ENCODE data around the gene PTPRG. TPM values are rescaled to one million over a fixed set of nuclear protein-coding genes. Genes with fewer than 3 reads are reported as not detected.

Gene PTPRG
- total and polyA plus RNA-seq, 2 of the 13 experiments (the other 11 are each of a cell fraction or from before 2014, with no cell fraction given): 8.0 to 25.3 TPM

DNA sequence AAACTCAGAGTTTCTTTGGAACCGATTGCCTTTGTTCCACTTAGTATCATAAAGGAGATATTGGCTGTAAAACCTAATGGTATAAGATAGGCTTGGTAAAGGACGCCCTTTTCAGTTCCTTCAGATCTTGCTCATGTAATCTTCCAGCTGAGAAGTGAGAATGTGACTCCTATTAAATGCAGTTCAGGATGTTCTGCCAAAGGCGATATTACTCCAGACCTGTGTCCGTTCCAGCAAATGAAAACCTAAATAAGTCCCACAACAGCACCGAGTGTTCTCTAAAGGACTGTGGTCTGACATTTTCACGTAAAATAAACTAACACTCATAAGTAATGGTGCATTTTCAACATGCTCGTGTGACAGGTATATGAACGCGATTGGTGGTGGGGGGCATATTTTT is 535.8 kb downstream of the PTPRG start (continued):
- TF ChIP-seq KDM3A (CRISPR knock-in tag; IDR thresholded peaks at IDR 0.05; ENCODE audit: low read depth): no peak
- no peak for TF ChIP-seq ZNF773 (CRISPR knock-in tag; IDR thresholded peaks at IDR 0.05; ENCODE audit: borderline replicate concordance)

DNA sequence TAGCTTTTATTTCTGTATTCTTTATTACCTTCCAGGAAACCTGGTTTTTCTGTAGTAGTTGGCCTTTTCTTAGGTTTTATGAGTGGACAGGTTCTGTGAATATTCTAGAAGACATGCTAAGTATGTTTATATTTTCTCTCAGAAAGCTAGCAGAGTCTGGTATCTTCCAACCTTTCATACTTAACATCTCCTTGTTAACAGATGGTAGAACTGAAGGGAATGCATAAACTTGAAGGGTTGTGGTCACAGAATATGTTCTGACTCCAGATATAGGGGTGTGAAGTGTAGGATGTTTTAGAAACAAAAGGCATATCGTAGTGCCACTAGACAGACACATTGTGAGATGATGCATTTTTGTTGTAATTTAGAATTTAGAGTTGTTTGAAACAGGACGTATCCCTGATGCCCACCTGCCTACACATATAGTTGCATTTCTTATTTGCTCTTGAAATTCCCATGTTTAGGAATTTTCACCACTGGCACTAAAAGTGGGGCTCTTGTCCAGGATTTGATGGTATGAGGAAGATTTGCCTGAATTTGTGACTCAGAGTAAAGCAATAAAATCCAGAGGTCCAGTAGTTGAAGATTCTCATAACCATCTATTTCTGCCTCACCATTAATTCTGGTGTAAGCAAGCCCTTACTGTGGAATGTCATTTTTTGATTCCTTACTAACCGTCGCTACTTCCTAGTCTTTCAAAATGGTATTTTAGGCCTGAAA is 537.4 kb downstream of the PTPRG start:
- BruUV-seq (replicated peaks): no TSS peak
- TF ChIP-seq HNRNPL (IDR thresholded peaks at IDR 0.05; ENCODE audit: low read depth, low read length) (no peak), WIZ (CRISPR knock-in tag; IDR thresholded peaks at IDR 0.05) (no peak), ZNF775 (CRISPR knock-in tag; IDR thresholded peaks at IDR 0.05; ENCODE audit: borderline replicate concordance) (no peak), ZNF260 (CRISPR knock-in tag; IDR thresholded peaks at IDR 0.05; ENCODE audit: borderline replicate concordance, low read depth) (no peak), PPARG (CRISPR knock-in tag; conservative IDR thresholded peaks at IDR 0.05) (no peak), MLLT10 (CRISPR knock-in tag; IDR thresholded peaks at IDR 0.05) (no peak), ETV6 (CRISPR knock-in tag; conservative IDR thresholded peaks at IDR 0.05) (no peak), ZNF839 (CRISPR knock-in tag; IDR thresholded peaks at IDR 0.05; ENCODE audit: borderline replicate concordance) (no peak), RFX1 (IDR thresholded peaks at IDR 0.05) (no peak), AGO2 (optimal IDR thresholded peaks at IDR 0.05; ENCODE audit: low read depth, low read length) (no peak), ZSCAN12 (CRISPR knock-in tag; IDR thresholded peaks at IDR 0.05) (no peak), SMAD3 (CRISPR knock-in tag; IDR thresholded peaks at IDR 0.05) (no peak), NFATC3 (CRISPR knock-in tag; IDR thresholded peaks at IDR 0.05) (no peak)
- TF ChIP-seq, protein P1, sequence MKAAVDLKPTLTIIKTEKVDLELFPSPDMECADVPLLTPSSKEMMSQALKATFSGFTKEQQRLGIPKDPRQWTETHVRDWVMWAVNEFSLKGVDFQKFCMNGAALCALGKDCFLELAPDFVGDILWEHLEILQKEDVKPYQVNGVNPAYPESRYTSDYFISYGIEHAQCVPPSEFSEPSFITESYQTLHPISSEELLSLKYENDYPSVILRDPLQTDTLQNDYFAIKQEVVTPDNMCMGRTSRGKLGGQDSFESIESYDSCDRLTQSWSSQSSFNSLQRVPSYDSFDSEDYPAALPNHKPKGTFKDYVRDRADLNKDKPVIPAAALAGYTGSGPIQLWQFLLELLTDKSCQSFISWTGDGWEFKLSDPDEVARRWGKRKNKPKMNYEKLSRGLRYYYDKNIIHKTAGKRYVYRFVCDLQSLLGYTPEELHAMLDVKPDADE (CRISPR knock-in tag; IDR thresholded peaks at IDR 0.05): no peak
- TF ChIP-seq, protein P2, sequence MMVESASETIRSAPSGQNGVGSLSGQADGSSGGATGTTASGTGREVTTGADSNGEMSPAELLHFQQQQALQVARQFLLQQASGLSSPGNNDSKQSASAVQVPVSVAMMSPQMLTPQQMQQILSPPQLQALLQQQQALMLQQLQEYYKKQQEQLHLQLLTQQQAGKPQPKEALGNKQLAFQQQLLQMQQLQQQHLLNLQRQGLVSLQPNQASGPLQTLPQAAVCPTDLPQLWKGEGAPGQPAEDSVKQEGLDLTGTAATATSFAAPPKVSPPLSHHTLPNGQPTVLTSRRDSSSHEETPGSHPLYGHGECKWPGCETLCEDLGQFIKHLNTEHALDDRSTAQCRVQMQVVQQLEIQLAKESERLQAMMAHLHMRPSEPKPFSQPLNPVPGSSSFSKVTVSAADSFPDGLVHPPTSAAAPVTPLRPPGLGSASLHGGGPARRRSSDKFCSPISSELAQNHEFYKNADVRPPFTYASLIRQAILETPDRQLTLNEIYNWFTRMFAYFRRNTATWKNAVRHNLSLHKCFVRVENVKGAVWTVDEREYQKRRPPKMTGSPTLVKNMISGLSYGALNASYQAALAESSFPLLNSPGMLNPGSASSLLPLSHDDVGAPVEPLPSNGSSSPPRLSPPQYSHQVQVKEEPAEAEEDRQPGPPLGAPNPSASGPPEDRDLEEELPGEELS (CRISPR knock-in tag; IDR thresholded peaks at IDR 0.05): no peak
- TF ChIP-seq, protein P3, sequence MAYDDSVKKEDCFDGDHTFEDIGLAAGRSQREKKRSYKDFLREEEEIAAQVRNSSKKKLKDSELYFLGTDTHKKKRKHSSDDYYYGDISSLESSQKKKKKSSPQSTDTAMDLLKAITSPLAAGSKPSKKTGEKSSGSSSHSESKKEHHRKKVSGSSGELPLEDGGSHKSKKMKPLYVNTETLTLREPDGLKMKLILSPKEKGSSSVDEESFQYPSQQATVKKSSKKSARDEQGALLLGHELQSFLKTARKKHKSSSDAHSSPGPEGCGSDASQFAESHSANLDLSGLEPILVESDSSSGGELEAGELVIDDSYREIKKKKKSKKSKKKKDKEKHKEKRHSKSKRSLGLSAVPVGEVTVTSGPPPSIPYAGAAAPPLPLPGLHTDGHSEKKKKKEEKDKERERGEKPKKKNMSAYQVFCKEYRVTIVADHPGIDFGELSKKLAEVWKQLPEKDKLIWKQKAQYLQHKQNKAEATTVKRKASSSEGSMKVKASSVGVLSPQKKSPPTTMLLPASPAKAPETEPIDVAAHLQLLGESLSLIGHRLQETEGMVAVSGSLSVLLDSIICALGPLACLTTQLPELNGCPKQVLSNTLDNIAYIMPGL (CRISPR knock-in tag; IDR thresholded peaks at IDR 0.05; ENCODE audit: borderline replicate concordance in 1 of 2, low read depth in 1 of 2): no peak
- no peak overlapping the region for H3K27ac ChIP-seq (ENCODE audit: extremely low read length, insufficient read depth, low read length)
- ChIA-PET POLR2A (no interaction called here), CTCF (ENCODE audit: low intra/inter-chr PET ratio, low total read pairs) (no interaction called here)
- H3K4me1 ChIP-seq (ENCODE audit: insufficient read depth, low read length): no peaks in the 10 kb centered on the region
- no peak overlapping the region for H3K4me2 ChIP-seq (ENCODE audit: low read depth, low read length)
- H3K79me2 ChIP-seq (ENCODE audit: insufficient read depth, low read length): no peaks in the 10 kb centered on the region
- H3K4me3 ChIP-seq (replicated peaks in 1 of 3; ENCODE audit: insufficient read depth in 1 of 3, low read depth in 2 of 3, low read length in 3 of 3): no peak overlapping the region
- no peaks in the 10 kb centered on the region for H3K9me3 ChIP-seq (ENCODE audit: low read length)
- no peaks in the 10 kb centered on the region for H4K20me1 ChIP-seq (ENCODE audit: insufficient read depth, low read length)
- no peak for DNase-seq (ENCODE audit: low spot score)
- no peaks in the 10 kb centered on the region for H3K27me3 ChIP-seq (ENCODE audit: control insufficient read depth in 1 of 2, insufficient read depth in 2 of 2, low read length in 2 of 2)
- WGBS (ENCODE audit: low lambda C conversion rate): 98% methylated on average over 4 of the region's 4 CpGs
- in situ Hi-C loops (cut with HindIII; ENCODE audit: extremely low pct_ligation_motif_present, low pct_unique_long_range_greater_than_20kb): no loop called here
- intact Hi-C loops (cut with micrococcal nuclease; ENCODE audit: unreplicated experiment): loop anchor here (5.0 kb wide), 1 partner anchor 922 kb away; no protein-coding TSS in a partner anchor
- no peak overlapping the region for H3K9ac ChIP-seq (ENCODE audit: insufficient read depth, low read depth, low read length)
- no peak for FAIRE-seq
- no peaks in the 10 kb centered on the region; a peak in 1 of 5 replicates for H3K36me3 ChIP-seq (replicated peaks in 1 of 2; ENCODE audit: control insufficient read depth in 1 of 2, insufficient read depth in 2 of 2, low read length in 2 of 2)
- ATAC-seq: no peak
- H2AFZ ChIP-seq (ENCODE audit: low read length): no peak overlapping the region

Data from HepG2 (cell line).